T-helper 1 cell treated with Interleukin-12 subunit alpha and Interleukin-12 subunit beta and Interleukin-4 antibody, amounts not matched to agents 30 μg/mL and 1 μg/mL, for 36 hours (primary cell): ENCODE results near the gene ADPRH.
"Not testable (repeated sequence)": the region's sequence is repeated elsewhere in the genome, so short reads cannot be mapped to it uniquely, and the experiment has no call there.

Experiments
- H3K27ac Mint-ChIP-seq: one replicate; pipeline ENCODE4 v1.8.0; 2021; ENCODE audit warnings: mild to moderate bottlenecking, mixed read lengths
- H3K27me3 Mint-ChIP-seq: one replicate; pipeline ENCODE4 v1.8.0; 2021; ENCODE audit warnings: low read depth, mixed read lengths
- H3K36me3 Mint-ChIP-seq: one replicate; pipeline ENCODE4 v1.8.0; 2021; ENCODE audit warnings: low read depth, mixed read lengths
- H3K4me1 Mint-ChIP-seq: one replicate; pipeline ENCODE4 v1.8.0; 2021; ENCODE audit warnings: low read depth, mixed read lengths
- H3K4me3 Mint-ChIP-seq: one replicate; pipeline ENCODE4 v1.8.0; 2021; ENCODE audit warnings: mild to moderate bottlenecking, moderate library complexity, mixed read lengths
- H3K9me3 Mint-ChIP-seq: one replicate; pipeline ENCODE4 v1.8.0; 2021; ENCODE audit warnings: mixed read lengths

ADPRH gene

DNA sequence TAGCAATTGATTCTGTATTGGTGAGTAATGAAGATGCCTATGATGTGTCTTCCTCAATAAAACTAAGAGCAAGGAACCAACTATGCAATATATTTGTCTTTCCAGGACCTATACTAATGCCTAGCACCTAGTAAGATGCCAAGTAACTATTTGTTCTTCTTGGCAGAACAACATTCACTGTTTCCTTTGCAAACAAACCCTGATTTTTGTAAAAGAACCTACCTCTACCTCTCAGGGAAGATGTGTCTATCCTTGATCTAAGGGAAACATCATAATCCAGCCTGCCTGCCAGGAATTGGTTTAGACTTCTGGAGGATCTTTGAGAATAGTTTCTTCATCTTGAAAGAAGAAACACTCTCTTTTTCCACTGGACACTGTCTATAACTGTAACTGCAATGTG, 3.8 kb upstream of the ADPRH start:
- Mint-ChIP-seq H3K27ac (no peak overlapping the region), H3K36me3 (peaks cover 2% of the 10 kb centered on the region), H3K27me3 (peaks cover 3% of the 10 kb centered on the region), H3K4me1 (peaks cover 16% of the 10 kb centered on the region), H3K4me3 (no peak overlapping the region), H3K9me3 (no peaks in the 10 kb centered on the region)

DNA sequence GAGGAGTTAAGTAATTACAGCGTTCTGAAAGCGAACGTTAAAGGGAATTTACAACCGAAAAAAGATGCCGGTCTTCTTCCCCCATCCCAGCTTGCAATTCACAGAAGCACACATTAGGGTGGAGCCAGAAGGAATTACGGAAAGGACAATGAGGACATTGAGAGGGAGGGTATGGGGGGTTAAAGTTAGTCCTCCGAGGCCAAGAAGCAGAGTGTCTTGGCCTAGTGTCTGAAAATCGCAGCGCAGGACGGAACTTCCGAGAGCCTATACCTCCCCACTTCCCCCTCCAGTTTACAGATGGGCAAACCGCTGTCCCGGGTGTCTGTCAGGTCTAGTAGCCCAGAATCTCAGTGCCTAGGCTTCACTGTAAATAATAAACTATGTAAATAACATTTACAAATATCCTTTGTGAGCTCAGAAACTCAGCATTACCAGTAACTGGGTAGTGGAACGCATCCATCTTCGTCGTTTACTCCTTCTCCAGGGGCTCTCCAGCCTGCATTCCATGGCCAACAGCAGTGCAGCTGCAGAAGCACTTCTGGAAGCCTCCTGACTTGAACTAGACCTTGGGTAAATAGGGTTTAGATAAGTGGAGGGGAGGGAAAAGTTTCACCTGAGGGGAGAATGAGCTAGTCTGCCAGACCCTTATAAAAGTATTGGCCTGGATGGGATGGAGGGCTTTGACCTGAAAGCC, 922 bp downstream of the ADPRH start:
- Mint-ChIP-seq H3K9me3 (no peaks in the 10 kb centered on the region), H3K27ac (peak overlapping the region; percentile 93), H3K4me1 (peaks cover 24% of the 10 kb centered on the region), H3K27me3 (peaks cover 3% of the 10 kb centered on the region), H3K36me3 (peaks cover 2% of the 10 kb centered on the region), H3K4me3 (peak overlapping the region; percentile 92)

DNA sequence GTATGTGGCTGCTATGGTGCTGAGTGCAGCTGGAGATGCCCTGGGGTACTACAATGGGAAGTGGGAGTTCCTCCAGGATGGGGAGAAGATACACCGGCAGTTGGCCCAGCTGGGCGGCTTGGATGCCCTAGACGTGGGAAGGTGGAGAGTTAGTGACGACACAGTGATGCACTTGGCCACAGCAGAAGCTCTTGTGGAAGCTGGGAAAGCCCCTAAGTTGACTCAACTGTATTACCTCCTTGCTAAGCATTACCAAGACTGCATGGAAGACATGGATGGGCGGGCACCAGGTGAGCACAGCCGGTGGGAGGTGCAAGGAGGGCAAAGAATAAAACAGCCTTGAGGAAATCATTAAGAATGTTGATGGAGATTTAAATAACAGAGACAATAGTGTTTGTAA, 2.9 kb downstream of the ADPRH start:
- H3K27me3 Mint-ChIP-seq = peaks cover 3% of the 10 kb centered on the region
- peaks cover 26% of the 10 kb centered on the region for H3K4me1 Mint-ChIP-seq
- no peaks in the 10 kb centered on the region for H3K9me3 Mint-ChIP-seq
- H3K36me3 Mint-ChIP-seq = peaks cover 4% of the 10 kb centered on the region
- peak overlapping the region; percentile 81 for H3K27ac Mint-ChIP-seq
- no peak overlapping the region for H3K4me3 Mint-ChIP-seq

DNA sequence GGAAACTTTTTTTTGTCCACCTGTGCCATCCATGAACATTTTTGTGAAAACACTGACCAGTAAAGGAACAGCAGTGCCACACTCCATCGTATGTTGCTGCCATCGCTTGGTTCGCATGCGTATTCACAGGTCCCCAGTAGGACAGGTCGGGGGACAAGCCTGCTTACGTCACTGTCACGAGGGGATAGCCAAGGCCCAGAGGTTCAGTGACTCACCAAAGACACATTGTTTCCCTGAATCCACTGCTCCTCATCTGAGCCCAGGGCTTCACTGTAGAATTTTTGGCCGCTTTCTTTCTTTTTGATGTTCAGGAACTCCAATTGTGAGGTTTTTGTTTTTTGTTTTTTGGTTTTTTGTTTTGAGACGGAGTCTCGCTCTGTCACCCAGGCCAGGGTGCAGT, 5.9 kb downstream of the ADPRH start:
- Mint-ChIP-seq H3K9me3 (peaks cover 6% of the 10 kb centered on the region), H3K4me1 (peaks cover 27% of the 10 kb centered on the region), H3K4me3 (no peak overlapping the region), H3K27me3 (no peaks in the 10 kb centered on the region), H3K27ac (no peak overlapping the region), H3K36me3 (peaks cover 5% of the 10 kb centered on the region)

DNA sequence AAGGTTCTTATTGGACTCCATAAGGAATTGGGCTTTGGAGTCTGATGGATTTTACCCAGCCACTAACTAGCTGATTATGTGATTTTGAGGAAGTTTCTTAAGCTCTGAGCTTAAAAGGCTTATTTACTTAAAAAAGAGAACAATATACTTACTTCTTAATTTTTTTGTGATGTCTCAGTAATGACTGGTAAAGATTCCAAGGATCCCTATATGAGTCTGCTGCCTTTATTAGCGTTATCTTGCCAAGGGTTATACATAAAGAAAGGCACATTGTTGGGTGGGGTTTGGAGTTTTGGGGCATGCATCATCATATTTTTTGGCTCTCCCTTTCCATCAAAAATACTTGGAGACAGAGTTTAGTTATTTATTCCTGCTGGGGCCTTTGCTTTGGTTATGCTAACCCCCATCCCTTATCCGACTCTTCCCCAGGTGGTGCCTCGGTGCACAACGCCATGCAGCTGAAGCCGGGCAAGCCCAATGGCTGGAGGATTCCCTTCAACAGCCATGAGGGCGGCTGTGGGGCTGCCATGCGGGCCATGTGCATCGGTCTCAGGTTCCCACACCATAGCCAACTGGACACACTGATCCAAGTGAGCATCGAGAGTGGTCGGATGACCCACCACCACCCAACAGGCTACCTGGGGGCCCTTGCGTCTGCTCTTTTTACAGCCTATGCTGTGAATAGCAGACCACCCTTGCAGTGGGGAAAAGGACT, 6.7 kb downstream of the ADPRH start:
- Mint-ChIP-seq H3K27ac (no peak overlapping the region), H3K27me3 (no peaks in the 10 kb centered on the region), H3K4me1 (peaks cover 23% of the 10 kb centered on the region), H3K9me3 (peaks cover 7% of the 10 kb centered on the region), H3K36me3 (peaks cover 6% of the 10 kb centered on the region), H3K4me3 (no peak overlapping the region)

DNA sequence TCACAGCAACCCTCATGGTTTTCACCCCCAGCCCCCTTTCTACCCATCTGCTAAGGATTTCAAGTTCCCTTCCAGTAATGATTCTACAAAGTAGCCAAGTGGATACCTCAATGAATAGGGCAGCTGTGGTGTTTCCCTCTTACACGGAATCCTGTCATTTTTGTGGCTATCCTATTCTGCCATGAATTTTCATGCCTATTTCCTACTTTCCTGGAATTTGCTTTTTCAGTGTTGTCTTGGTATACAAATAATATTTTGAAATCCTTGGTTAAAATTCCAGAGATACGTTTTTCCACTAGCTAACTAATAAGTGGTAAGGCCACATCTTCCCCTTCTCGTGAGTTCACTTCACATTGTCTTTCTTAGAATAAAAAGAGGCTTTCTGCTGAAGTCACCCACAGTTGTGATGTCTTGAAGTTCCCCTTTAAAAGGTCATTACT, 7.5 kb downstream of the ADPRH start:
- peaks cover 7% of the 10 kb centered on the region for H3K9me3 Mint-ChIP-seq
- no peak overlapping the region for H3K4me3 Mint-ChIP-seq
- no peaks in the 10 kb centered on the region for H3K27me3 Mint-ChIP-seq
- H3K4me1 Mint-ChIP-seq = peaks cover 19% of the 10 kb centered on the region
- peaks cover 6% of the 10 kb centered on the region for H3K36me3 Mint-ChIP-seq
- H3K27ac Mint-ChIP-seq = no peak overlapping the region

DNA sequence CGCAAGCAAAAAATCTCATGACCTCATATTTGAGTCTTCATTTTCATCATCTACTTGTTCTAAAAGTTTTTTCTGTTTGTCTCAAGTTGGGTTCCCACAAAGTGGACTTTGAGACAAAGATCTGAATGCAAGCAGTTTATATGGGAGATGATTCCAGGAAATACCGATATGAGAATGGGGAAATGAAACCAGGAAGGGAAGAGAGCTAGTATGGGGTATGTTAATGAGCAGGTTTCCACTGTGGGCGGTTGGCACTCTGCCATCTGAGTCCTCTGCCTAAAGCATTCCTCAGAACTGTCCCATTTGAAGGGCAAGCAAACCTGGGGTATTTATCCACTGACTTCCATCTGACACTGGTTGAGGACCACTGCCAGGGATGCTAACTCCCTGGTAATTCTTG, 8.8 kb downstream of the ADPRH start:
- H3K27ac Mint-ChIP-seq = no peak overlapping the region
- H3K27me3 Mint-ChIP-seq = peaks cover 3% of the 10 kb centered on the region
- peaks cover 13% of the 10 kb centered on the region for H3K4me1 Mint-ChIP-seq
- no peak overlapping the region for H3K4me3 Mint-ChIP-seq
- H3K36me3 Mint-ChIP-seq = peaks cover 6% of the 10 kb centered on the region
- H3K9me3 Mint-ChIP-seq = peaks cover 7% of the 10 kb centered on the region

DNA sequence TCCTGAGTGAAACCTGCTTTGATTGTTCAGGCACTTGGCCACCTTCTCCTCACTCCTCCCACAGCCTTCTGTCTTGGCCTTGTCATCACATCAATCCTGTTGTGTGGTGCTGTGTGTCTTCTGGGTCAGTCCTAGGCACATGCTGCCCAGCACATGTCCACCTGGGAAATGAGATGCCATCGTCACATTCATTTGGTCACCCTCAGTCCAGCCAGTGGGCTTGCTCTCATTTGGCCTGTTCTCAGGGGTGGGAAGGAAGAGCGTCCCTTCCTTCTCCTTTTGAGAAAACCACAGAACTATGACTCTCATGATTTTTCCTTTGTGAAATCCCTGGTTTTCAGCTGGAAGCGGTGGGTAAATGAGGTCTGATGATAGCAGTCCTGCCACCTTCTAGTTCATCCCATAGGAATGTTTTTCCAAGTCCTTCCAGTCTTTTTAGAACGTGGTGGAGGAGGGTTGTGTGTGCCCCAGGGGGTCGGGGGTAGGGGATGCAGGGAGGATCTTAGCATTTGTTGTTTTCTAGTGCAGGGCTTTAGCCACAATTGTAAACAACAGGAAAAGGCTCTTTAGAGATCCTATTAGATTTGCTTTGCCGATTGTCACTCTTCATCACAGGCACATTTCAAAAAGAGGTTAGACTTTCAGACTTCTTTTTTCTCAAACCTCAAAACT, 9.9 kb downstream of the ADPRH start:
- Mint-ChIP-seq H3K36me3 (peaks cover 6% of the 10 kb centered on the region), H3K9me3 (peaks cover 7% of the 10 kb centered on the region), H3K27ac (no peak overlapping the region), H3K4me1 (peaks cover 13% of the 10 kb centered on the region), H3K4me3 (no peak overlapping the region), H3K27me3 (peaks cover 3% of the 10 kb centered on the region)

DNA sequence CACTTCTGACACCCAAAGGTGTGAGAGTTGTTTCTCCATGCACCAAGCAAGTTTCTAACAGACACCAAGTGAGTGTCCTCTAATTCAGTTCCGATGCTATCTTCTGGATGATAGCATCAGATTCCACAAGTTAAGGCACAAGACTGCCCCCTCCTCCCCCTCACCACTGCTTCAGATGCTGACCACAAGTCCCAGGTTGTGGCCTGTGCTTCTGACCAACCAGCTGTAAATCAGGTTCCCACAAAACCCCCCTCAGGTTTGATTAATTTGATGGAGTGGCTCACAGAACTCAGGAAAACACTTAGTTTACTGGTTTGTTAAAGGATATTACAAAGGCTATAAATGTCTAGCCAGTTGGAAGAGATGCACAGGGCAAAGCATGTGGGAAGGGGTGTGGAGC, 11.4 kb downstream of the ADPRH start:
- peaks cover 3% of the 10 kb centered on the region for H3K27me3 Mint-ChIP-seq
- peaks cover 6% of the 10 kb centered on the region for H3K36me3 Mint-ChIP-seq
- peaks cover 7% of the 10 kb centered on the region for H3K9me3 Mint-ChIP-seq
- peaks cover 13% of the 10 kb centered on the region for H3K4me1 Mint-ChIP-seq
- H3K27ac Mint-ChIP-seq = no peak overlapping the region
- no peak overlapping the region for H3K4me3 Mint-ChIP-seq

DNA sequence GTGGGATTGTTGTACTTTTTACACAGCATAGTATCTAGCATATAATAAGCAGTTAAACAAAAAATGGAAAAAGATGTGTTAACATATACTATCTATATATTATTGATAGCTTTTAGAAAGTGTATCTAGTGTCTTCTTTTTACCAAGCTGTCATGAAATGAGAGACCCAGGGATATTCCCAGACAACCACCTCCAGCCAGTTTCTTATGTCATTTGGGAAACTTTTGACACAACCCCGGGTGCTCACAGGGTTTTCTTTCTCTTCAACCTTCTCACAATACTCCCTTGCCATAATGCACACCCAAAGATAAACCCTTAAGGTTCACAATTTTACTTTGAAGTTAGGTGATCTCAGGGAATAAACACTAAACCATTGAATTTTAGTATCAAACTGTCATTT, 13.6 kb downstream of the ADPRH start:
- Mint-ChIP-seq H3K36me3 (peaks cover 4% of the 10 kb centered on the region), H3K9me3 (peaks cover 7% of the 10 kb centered on the region), H3K4me3 (no peak overlapping the region), H3K27ac (no peak overlapping the region), H3K27me3 (peaks cover 3% of the 10 kb centered on the region), H3K4me1 (peaks cover 18% of the 10 kb centered on the region)

DNA sequence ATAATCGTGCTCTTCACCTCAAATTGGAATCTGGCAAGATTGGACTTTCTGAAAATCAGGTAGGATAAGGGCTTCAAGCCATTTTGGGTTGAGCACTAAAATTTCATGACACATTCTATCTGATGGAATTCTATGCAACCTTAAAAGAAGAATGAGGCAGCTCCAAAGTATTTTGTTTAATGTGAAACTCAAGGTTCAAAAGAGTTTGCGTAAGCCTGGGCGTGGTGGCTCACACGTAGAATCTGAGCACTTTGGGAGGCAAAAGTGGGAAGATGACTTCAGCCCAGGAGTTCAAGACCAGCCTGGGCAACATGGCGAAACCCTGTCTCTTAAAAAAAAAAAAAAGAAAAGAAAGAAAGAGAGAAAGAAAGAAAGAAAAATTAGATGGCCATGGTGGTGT, 14.8 kb downstream of the ADPRH start:
- peaks cover 23% of the 10 kb centered on the region for H3K4me1 Mint-ChIP-seq
- H3K4me3 Mint-ChIP-seq = no peak overlapping the region
- peaks cover 3% of the 10 kb centered on the region for H3K27me3 Mint-ChIP-seq

DNA sequence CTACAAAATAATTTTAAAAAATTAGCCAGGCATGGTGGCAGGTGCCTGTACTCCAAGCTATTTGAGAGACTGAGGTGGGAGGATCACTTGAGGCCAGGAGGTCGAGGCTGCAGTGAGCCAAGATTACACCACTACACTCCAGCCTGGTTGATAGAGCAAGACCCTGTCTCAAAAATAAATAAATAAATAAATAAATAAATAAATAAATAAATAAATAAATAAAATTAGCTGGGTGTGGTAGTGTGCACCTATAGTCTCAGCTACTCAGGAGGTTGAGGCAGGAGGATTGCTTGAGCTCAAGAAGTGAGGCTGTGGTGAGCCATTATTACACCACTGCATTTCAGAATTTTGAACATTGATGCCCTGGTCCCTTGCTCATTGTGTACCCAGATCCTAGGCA, 15.6 kb downstream of the ADPRH start:
- peaks cover 28% of the 10 kb centered on the region for H3K4me1 Mint-ChIP-seq
- not testable (repeated sequence) for H3K36me3 Mint-ChIP-seq, H3K27me3 Mint-ChIP-seq, H3K9me3 Mint-ChIP-seq, H3K27ac Mint-ChIP-seq, H3K4me3 Mint-ChIP-seq

More for the DNA sequence above, 14.8 kb downstream of the ADPRH start:
- H3K27ac Mint-ChIP-seq = no peak overlapping the region
- H3K9me3 Mint-ChIP-seq = peaks cover 7% of the 10 kb centered on the region
- H3K36me3 Mint-ChIP-seq = peaks cover 4% of the 10 kb centered on the region

DNA sequence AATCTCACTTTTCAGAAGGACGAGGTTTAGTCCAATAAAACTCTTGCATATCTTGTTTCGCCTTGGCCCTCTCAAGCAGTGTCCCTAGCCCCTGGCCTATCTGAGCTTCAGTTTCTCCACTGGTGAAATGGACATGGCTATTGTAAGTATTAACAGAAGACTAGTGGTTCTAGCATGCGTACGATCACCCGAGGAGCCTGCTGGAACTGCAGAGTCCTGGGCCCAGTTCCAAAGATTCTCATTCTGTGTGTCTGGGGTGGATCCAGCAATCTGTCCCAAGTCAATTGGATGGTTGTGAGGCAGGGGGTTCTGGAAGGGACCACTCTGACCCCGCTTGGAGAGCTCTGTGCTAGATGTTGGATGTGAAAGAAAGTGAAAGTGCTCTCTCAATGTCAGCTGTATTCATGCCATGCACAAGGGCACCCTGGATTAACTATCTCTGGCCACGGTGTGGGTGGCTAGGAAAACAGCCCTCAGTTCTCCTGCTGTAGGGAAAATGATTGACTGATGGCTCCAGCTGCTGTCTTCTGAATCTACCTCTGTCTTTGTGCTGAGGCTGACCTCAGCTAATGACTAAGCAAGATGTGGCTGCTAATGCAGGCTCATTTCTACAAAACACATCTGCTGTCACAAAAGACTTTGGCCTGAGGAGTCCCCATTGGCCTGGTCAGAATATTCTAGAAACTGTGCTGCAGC, 16.5 kb downstream of the ADPRH start:
- H3K27ac Mint-ChIP-seq = no peak overlapping the region
- no peaks in the 10 kb centered on the region for H3K36me3 Mint-ChIP-seq
- peaks cover 3% of the 10 kb centered on the region for H3K27me3 Mint-ChIP-seq
- H3K4me1 Mint-ChIP-seq = peaks cover 30% of the 10 kb centered on the region
- no peak overlapping the region for H3K4me3 Mint-ChIP-seq
- H3K9me3 Mint-ChIP-seq = no peaks in the 10 kb centered on the region

DNA sequence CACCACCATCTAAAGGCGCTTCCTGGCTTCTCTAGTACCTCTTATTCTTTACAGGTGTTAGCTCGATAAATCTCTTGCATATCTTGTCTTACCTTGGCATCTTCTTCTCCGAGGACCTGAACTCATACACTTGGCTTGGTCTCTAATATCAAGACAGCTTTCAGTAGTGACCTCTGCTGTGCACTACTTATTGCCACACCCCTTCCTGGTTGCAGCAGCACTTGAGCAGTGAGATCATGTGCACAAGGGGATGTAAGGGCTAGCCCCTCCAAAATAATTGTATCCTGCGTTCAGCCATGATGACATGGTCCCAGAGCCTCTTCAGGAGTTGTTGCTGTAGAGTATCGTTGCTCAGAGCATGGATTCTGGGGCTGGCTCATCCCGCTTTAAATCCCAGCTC, 17.1 kb downstream of the ADPRH start:
- H3K4me3 Mint-ChIP-seq = no peak overlapping the region
- no peaks in the 10 kb centered on the region for H3K36me3 Mint-ChIP-seq
- no peak overlapping the region for H3K27ac Mint-ChIP-seq
- peaks cover 3% of the 10 kb centered on the region for H3K27me3 Mint-ChIP-seq
- no peaks in the 10 kb centered on the region for H3K9me3 Mint-ChIP-seq
- peaks cover 33% of the 10 kb centered on the region for H3K4me1 Mint-ChIP-seq
